ENCODE measurements around the gene SEC14L6. TPM values are rescaled to one million over a fixed set of nuclear protein-coding genes. Genes with fewer than 3 reads are reported as not detected.
"Not testable (repeated sequence)": the region's sequence is repeated elsewhere in the genome, so short reads cannot be mapped to it uniquely, and the experiment has no call there.

The SEC14L6 gene
- total RNA-seq, 1 donor from 2014 or later, result not detected

- intact Hi-C loops (cut with DNase I), result no loop called here
- ATAC-seq (ENCODE audit: poor library complexity) (no peak), DNase-seq (no peak)
These were observed 23.2 kb upstream of the SEC14L6 start for GRCh38 chr22:30569674-30570202.

- no peak for DNase-seq
- ATAC-seq (ENCODE audit: poor library complexity), result no peak
- intact Hi-C loops (cut with DNase I), result no loop called here
These were observed 21.7 kb upstream of the SEC14L6 start for GRCh38 chr22:30568137-30568805.

- ATAC-seq (ENCODE audit: poor library complexity); DNase-seq; intact Hi-C loops (cut with DNase I): not testable (repeated sequence)
These were observed 20.7 kb upstream of the SEC14L6 start for GRCh38 chr22:30567277-30567676.

- ATAC-seq (ENCODE audit: poor library complexity), result no peak
- DNase-seq, result no peak
- intact Hi-C loops (cut with DNase I), result no loop called here
These were observed 19.6 kb upstream of the SEC14L6 start for GRCh38 chr22:30566125-30566524.

GRCh38 chr22:30565341-30565740, 18.8 kb upstream of the SEC14L6 start:
- no peak for ATAC-seq (ENCODE audit: poor library complexity)
- no peak for DNase-seq
- intact Hi-C loops (cut with DNase I), result no loop called here

- intact Hi-C loops (cut with DNase I), result no loop called here
- ATAC-seq (ENCODE audit: poor library complexity) (no peak), DNase-seq (no peak)
These were observed 18.2 kb upstream of the SEC14L6 start for GRCh38 chr22:30564761-30565119.

- ATAC-seq (ENCODE audit: poor library complexity), result no peak
- intact Hi-C loops (cut with DNase I), result no loop called here
- no peak for DNase-seq
These were observed 17.7 kb upstream of the SEC14L6 start for GRCh38 chr22:30564045-30564760.

GRCh38 chr22:30562366-30562765, 15.8 kb upstream of the SEC14L6 start:
- intact Hi-C loops (cut with DNase I), result no loop called here
- DNase-seq (no peak), ATAC-seq (ENCODE audit: poor library complexity) (no peak)

- ATAC-seq (ENCODE audit: poor library complexity) (no peak), DNase-seq (no peak)
- intact Hi-C loops (cut with DNase I), result no loop called here
These were observed 15.1 kb upstream of the SEC14L6 start for GRCh38 chr22:30561402-30562189.

- ATAC-seq (ENCODE audit: poor library complexity); intact Hi-C loops (cut with DNase I); DNase-seq: not testable (repeated sequence)
These were observed 14.2 kb upstream of the SEC14L6 start for GRCh38 chr22:30560643-30561202.

GRCh38 chr22:30559889-30560288, 13.3 kb upstream of the SEC14L6 start:
- DNase-seq (no peak), ATAC-seq (ENCODE audit: poor library complexity) (no peak)
- intact Hi-C loops (cut with DNase I), result no loop called here

GRCh38 chr22:30557243-30557642, 10.7 kb upstream of the SEC14L6 start:
- intact Hi-C loops (cut with DNase I), result no loop called here
- DNase-seq, result no peak
- ATAC-seq (ENCODE audit: poor library complexity), result no peak

GRCh38 chr22:30556388-30556787, 9.8 kb upstream of the SEC14L6 start:
- intact Hi-C loops (cut with DNase I), result no loop called here
- DNase-seq (no peak), ATAC-seq (ENCODE audit: poor library complexity) (no peak)

GRCh38 chr22:30555282-30556210, 9.0 kb upstream of the SEC14L6 start:
- intact Hi-C loops (cut with DNase I), result no loop called here
- DNase-seq, result no peak
- no peak for ATAC-seq (ENCODE audit: poor library complexity)

GRCh38 chr22:30553971-30554370, 7.4 kb upstream of the SEC14L6 start:
- DNase-seq (no peak), ATAC-seq (ENCODE audit: poor library complexity) (no peak)
- intact Hi-C loops (cut with DNase I), result no loop called here

GRCh38 chr22:30552719-30553118, 6.2 kb upstream of the SEC14L6 start:
- DNase-seq (no peak), ATAC-seq (ENCODE audit: poor library complexity) (no peak)
- intact Hi-C loops (cut with DNase I), result no loop called here

GRCh38 chr22:30551813-30552212, 5.3 kb upstream of the SEC14L6 start:
- intact Hi-C loops (cut with DNase I); DNase-seq; ATAC-seq (ENCODE audit: poor library complexity): not testable (repeated sequence)

GRCh38 chr22:30547188-30547587, 647 bp upstream of the SEC14L6 start:
- ATAC-seq (ENCODE audit: poor library complexity), result no peak
- no peak for DNase-seq
- intact Hi-C loops (cut with DNase I), result no loop called here
